H9 (cell line): ENCODE data around the gene KIF26B. TPM values are rescaled to one million over a fixed set of nuclear protein-coding genes. Genes with fewer than 3 reads are reported as not detected.

Experiments used
- DNase-seq: peaks from one replicate; pipeline ENCODE4 v3.0.0-alpha.2; 2017
- H2AFZ ChIP-seq: one replicate; pipeline ENCODE4 v1.6.1; 2013; ENCODE audit warnings: mild to moderate bottlenecking, low read length, control low read depth, moderate library complexity
- H2AK5ac ChIP-seq: 2 replicates; pipeline ENCODE4 v1.6.1; 2013; ENCODE audit warnings: low read length, control low read depth, mixed read lengths; ENCODE audit not compliant: insufficient read length
- H2BK120ac ChIP-seq: one replicate; pipeline ENCODE4 v1.6.1; 2013; ENCODE audit warnings: low read depth, mild to moderate bottlenecking, low read length, control low read depth, inconsistent platforms; ENCODE audit not compliant: poor library complexity, severe bottlenecking
- H2BK12ac ChIP-seq: 2 replicates; pipeline ENCODE4 v1.6.1; 2013; ENCODE audit warnings: low read length, control low read depth, mixed read lengths, low read depth; ENCODE audit not compliant: insufficient read length
- H2BK15ac ChIP-seq: 2 replicates; pipeline ENCODE4 v1.6.1; 2013; ENCODE audit warnings: low read depth, low read length, control low read depth
- H2BK20ac ChIP-seq: one replicate; pipeline ENCODE4 v1.6.1; 2013; ENCODE audit warnings: low read depth, mild to moderate bottlenecking, low read length, control low read depth, inconsistent platforms; ENCODE audit not compliant: poor library complexity, severe bottlenecking
- H2BK5ac ChIP-seq: 2 replicates; pipeline ENCODE4 v1.6.1; 2013; ENCODE audit warnings: low read length, control low read depth, mixed read lengths; ENCODE audit not compliant: insufficient read length
- H3K14ac ChIP-seq: 2 replicates; pipeline ENCODE4 v1.6.1; 2013; ENCODE audit warnings: low read length, control low read depth; ENCODE audit not compliant: insufficient read depth
- H3K18ac ChIP-seq: 2 replicates; pipeline ENCODE4 v1.6.1; 2013; ENCODE audit warnings: low read depth, mild to moderate bottlenecking, mixed read lengths, low read length, control low read depth; ENCODE audit not compliant: insufficient read length
- H3K23ac ChIP-seq: 2 replicates; pipeline ENCODE4 v1.6.1; 2013; ENCODE audit warnings: low read length, control low read depth, mixed read lengths, low read depth; ENCODE audit not compliant: insufficient read length
- H3K23me2 ChIP-seq: 2 replicates; pipeline ENCODE4 v1.6.1; 2013; ENCODE audit warnings: low read depth, mild to moderate bottlenecking, mixed read lengths, low read length, control low read depth; ENCODE audit not compliant: insufficient read length, poor library complexity, severe bottlenecking
- H3K27ac ChIP-seq: 2 replicates; pipeline ENCODE4 v1.5.1; 2013; ENCODE audit warnings: low read length, control low read depth, mixed read lengths, low read depth; ENCODE audit not compliant: insufficient read length
- H3K27me3 ChIP-seq: 2 replicates; pipeline ENCODE4 v1.6.1; 2013; ENCODE audit warnings: low read length, control low read depth, inconsistent platforms; ENCODE audit not compliant: insufficient read depth
- H3K4ac ChIP-seq: 2 replicates; pipeline ENCODE4 v1.6.1; 2013; ENCODE audit warnings: low read depth, mild to moderate bottlenecking, control low read depth, inconsistent platforms, low read length, moderate library complexity
- H3K4me1 ChIP-seq: 2 replicates; pipeline ENCODE4 v1.6.1; 2013; ENCODE audit warnings: low read length, control low read depth, inconsistent platforms; ENCODE audit not compliant: insufficient read depth
- H3K4me2 ChIP-seq: 2 replicates; pipeline ENCODE4 v1.6.1; 2013; ENCODE audit warnings: low read length, control low read depth, mixed read lengths; ENCODE audit not compliant: insufficient read length, insufficient read depth
- H3K56ac ChIP-seq: 2 replicates; pipeline ENCODE4 v1.6.1; 2013; ENCODE audit warnings: low read depth, mild to moderate bottlenecking, mixed read lengths, low read length, control low read depth; ENCODE audit not compliant: insufficient read length
- H3K79me1 ChIP-seq: 2 replicates; pipeline ENCODE4 v1.6.1; 2013; ENCODE audit warnings: low read depth, mild to moderate bottlenecking, moderate library complexity, low read length, control low read depth, inconsistent platforms; ENCODE audit not compliant: insufficient read depth, poor library complexity, severe bottlenecking
- H3K79me2 ChIP-seq: 2 replicates; pipeline ENCODE4 v1.6.1; 2013; ENCODE audit warnings: low read length, control low read depth, inconsistent platforms; ENCODE audit not compliant: insufficient read depth
- H3K9ac ChIP-seq: 2 replicates; pipeline ENCODE4 v1.6.1; 2013; ENCODE audit warnings: low read length, control low read depth, mixed read lengths; ENCODE audit not compliant: insufficient read length; ENCODE audit errors: extremely low read depth
- H3K9me3 ChIP-seq: one replicate; pipeline ENCODE4 v1.6.1; 2013; ENCODE audit warnings: low read depth, low read length, inconsistent platforms; ENCODE audit not compliant: control insufficient read depth
- H3T11ph ChIP-seq: one replicate; pipeline ENCODE4 v1.6.1; 2013; ENCODE audit warnings: mild to moderate bottlenecking, low read length, control low read depth, inconsistent platforms
- H4K20me1 ChIP-seq: one replicate; pipeline ENCODE4 v1.6.1; 2013; ENCODE audit not compliant: control insufficient read depth, insufficient read length, insufficient read depth
- H4K5ac ChIP-seq: 2 replicates; pipeline ENCODE4 v1.6.1; 2013; ENCODE audit warnings: low read depth, mild to moderate bottlenecking, mixed read lengths, low read length, control low read depth; ENCODE audit not compliant: insufficient read length
- H4K8ac ChIP-seq: replicated peaks from 2 replicates; pipeline ENCODE4 v1.6.1; 2013; ENCODE audit warnings: low read length, control low read depth, mixed read lengths, low read depth; ENCODE audit not compliant: insufficient read length
- H4K91ac ChIP-seq: 2 replicates; pipeline ENCODE4 v1.6.1; 2013; ENCODE audit warnings: low read depth, mild to moderate bottlenecking, moderate library complexity, mixed read lengths, low read length, control low read depth; ENCODE audit not compliant: insufficient read length
- H3K27ac Mint-ChIP-seq, 3 experiments: 2 replicates in 2 of 3; 3 replicates in 1 of 3; pipeline ENCODE4 v1.8.0; 2020 to 2021; ENCODE audit warnings: mixed read lengths in 3 of 3, mild to moderate bottlenecking in 1 of 3, moderate library complexity in 1 of 3
- H3K27me3 Mint-ChIP-seq: 2 replicates; pipeline ENCODE4 v1.8.0; 2021; ENCODE audit warnings: low read depth, mild to moderate bottlenecking, moderate library complexity, mixed read lengths
- H3K36me3 Mint-ChIP-seq, 3 experiments: 2 replicates in 2 of 3; 3 replicates in 1 of 3; pipeline ENCODE4 v1.8.0; 2020 to 2021; ENCODE audit warnings: low read depth in 3 of 3, mixed read lengths in 3 of 3; ENCODE audit not compliant: insufficient read depth in 1 of 3
- H3K4me1 Mint-ChIP-seq, 2 experiments: 2 replicates each; pipeline ENCODE4 v1.8.0; 2020; ENCODE audit warnings: mixed read lengths in 2 of 2
- H3K4me3 Mint-ChIP-seq, 2 experiments: 2 replicates in 1 of 2; 3 replicates in 1 of 2; pipeline ENCODE4 v1.8.0; 2020 to 2021; ENCODE audit warnings: mild to moderate bottlenecking in 2 of 2, mixed read lengths in 2 of 2, moderate library complexity in 1 of 2
- H3K9me3 Mint-ChIP-seq, 2 experiments: 2 replicates in 1 of 2; 3 replicates in 1 of 2; pipeline ENCODE4 v1.8.0; 2020; ENCODE audit warnings: mild to moderate bottlenecking in 2 of 2, mixed read lengths in 2 of 2, moderate library complexity in 1 of 2
- CTCF ChIP-seq: fragments of 200-600 bp; sonication (generic); conservative IDR thresholded peaks from 3 replicates; pipeline ENCODE4 v1.8.0; 2021; ENCODE audit warnings: antibody characterized with exemption, mild to moderate bottlenecking
- WGBS: extraction: QIAGEN DNeasy Blood & Tissue Kit; methylation state at CpG from one replicate; pipeline ENCODE4 v1.1.7; 2013; ENCODE audit warnings: missing lambda C conversion rate, low lambda C conversion rate, mixed read lengths; ENCODE audit not compliant: insufficient read length; ENCODE audit errors: extremely low coverage; 5-methylcytosine and 5-hydroxymethylcytosine counted together
- total RNA-seq: library from RNA; stranded (reverse); gene quantifications from 2 replicates; pipeline ENCODE4 v1.2.1, GENCODE V29; 2021

KIF26B gene
- total RNA-seq, 1 experiment from 2014 or later = 0.13 TPM

DNA sequence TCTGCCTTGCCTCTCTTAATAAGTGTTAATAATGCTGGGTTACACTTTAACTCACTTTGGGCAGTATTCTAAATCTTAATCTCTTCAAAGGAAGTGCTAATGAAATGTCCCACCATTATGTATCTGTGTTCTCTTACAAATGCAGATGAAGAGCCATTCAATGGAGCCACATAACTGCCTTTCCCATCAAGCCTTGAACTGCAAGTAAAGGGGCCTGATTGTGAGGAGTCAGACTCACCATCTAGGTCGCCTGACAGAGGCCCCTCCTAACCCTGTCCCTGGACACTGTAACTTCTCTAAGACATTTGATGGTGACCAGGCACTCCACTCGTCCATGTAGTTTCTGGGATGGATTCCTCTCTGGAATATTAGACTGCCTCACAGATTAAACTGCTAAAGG, 329.4 kb downstream of the KIF26B start:
- no peaks in the 10 kb centered on the region for H3K36me3 Mint-ChIP-seq
- no peaks in the 10 kb centered on the region for H3K9me3 Mint-ChIP-seq
- H3K23me2 ChIP-seq = no peaks in the 10 kb centered on the region
- H3K14ac ChIP-seq = no peak overlapping the region
- no CpG with 5 or more reads among the region's 2 CpGs for WGBS
- no peak overlapping the region for H2AK5ac ChIP-seq
- no peak overlapping the region for H2BK20ac ChIP-seq
- peaks cover 10% of the 10 kb centered on the region for H3K4me1 ChIP-seq
- H4K5ac ChIP-seq = no peak overlapping the region
- no peak for TF ChIP-seq CTCF
- H3K27me3 Mint-ChIP-seq = peaks cover 34% of the 10 kb centered on the region
- no peaks in the 10 kb centered on the region for H4K20me1 ChIP-seq
- no peak overlapping the region for H3T11ph ChIP-seq
- no peak overlapping the region for H2AFZ ChIP-seq
- peak; percentile 46 for DNase-seq
- H3K18ac ChIP-seq = no peak overlapping the region
- H3K4me1 Mint-ChIP-seq = peaks cover 32 to 36% of the 10 kb centered on the region in 2 experiments
- H2BK5ac ChIP-seq = no peak overlapping the region
- peak overlapping the region; percentile 0 for H3K4me2 ChIP-seq
- no peak overlapping the region for H2BK120ac ChIP-seq
- no peak overlapping the region for H3K4ac ChIP-seq
- no peak overlapping the region for H4K91ac ChIP-seq
- no peak overlapping the region for H3K56ac ChIP-seq
- H3K79me1 ChIP-seq = no peaks in the 10 kb centered on the region
- no peaks in the 10 kb centered on the region for H3K9me3 ChIP-seq
- H2BK15ac ChIP-seq = no peak overlapping the region
- no peak overlapping the region for H4K8ac ChIP-seq
- no peak overlapping the region for H3K9ac ChIP-seq
- no peaks in the 10 kb centered on the region for H3K79me2 ChIP-seq
- H3K27ac ChIP-seq = no peak overlapping the region
- no peak overlapping the region for H2BK12ac ChIP-seq
- no peak overlapping the region for H3K23ac ChIP-seq
- H3K4me3 Mint-ChIP-seq = peak overlapping the region in 1 of 2 experiments; percentile 18; a peak in 2 of 5 replicates
- H3K27me3 ChIP-seq = no peaks in the 10 kb centered on the region
- peak overlapping the region in 1 of 3 experiments; percentile 2; a peak in 1 of 7 replicates for H3K27ac Mint-ChIP-seq
